SK-N-MC (cell line): ENCODE results near the gene TM2D3.
"Not testable (repeated sequence)": the region's sequence is repeated elsewhere in the genome, so short reads cannot be mapped to it uniquely, and the experiment has no call there.

Experiments
- DNase-seq: peaks from one replicate; pipeline ENCODE4 v3.0.0-alpha.2; 2011; ENCODE audit warnings: low read depth, low spot score
- H3K27ac ChIP-seq: fragments of 200-600 bp; sonication (generic); 2 replicates; pipeline ENCODE4 v1.5.1; 2016; ENCODE audit warnings: mixed run types
- H3K36me3 ChIP-seq: fragments of 200-600 bp; sonication (generic); 2 replicates; pipeline ENCODE4 v1.6.1; 2017; ENCODE audit warnings: antibody characterized with exemption, low read length, mixed read lengths; ENCODE audit not compliant: insufficient read depth
- H3K4me3 ChIP-seq: fragments of 200-600 bp; sonication (generic); 2 replicates; pipeline ENCODE4 v1.5.1; 2016
- H3K9ac ChIP-seq: fragments of 200-600 bp; sonication (generic); 2 replicates; pipeline ENCODE4 v1.8.0; 2017; ENCODE audit warnings: mixed run types, mixed read lengths; ENCODE audit not compliant: insufficient read length
- H3K9me3 ChIP-seq: fragments of 200-600 bp; sonication (generic); 2 replicates; pipeline ENCODE4 v1.6.1; 2017; ENCODE audit warnings: low read depth, mild to moderate bottlenecking, antibody characterized with exemption, low read length, moderate library complexity, mixed read lengths
- EZH2 ChIP-seq: fragments of 200-600 bp; sonication (generic); IDR thresholded peaks from one replicate; pipeline ENCODE4 v1.6.1; 2017; ENCODE audit warnings: antibody characterized with exemption
- FOXP2 ChIP-seq: optimal IDR thresholded peaks from 2 replicates; pipeline ENCODE3; 2011; ENCODE audit warnings: mild to moderate bottlenecking, moderate library complexity; ENCODE audit not compliant: insufficient read depth; ENCODE audit errors: extremely low read length, control extremely low read depth
- POLR2AphosphoS5 ChIP-seq: IDR thresholded peaks from 2 replicates; pipeline ENCODE4 v1.6.1; 2012; ENCODE audit warnings: mild to moderate bottlenecking, low read depth, low read length, borderline replicate concordance

TM2D3 gene

DNA sequence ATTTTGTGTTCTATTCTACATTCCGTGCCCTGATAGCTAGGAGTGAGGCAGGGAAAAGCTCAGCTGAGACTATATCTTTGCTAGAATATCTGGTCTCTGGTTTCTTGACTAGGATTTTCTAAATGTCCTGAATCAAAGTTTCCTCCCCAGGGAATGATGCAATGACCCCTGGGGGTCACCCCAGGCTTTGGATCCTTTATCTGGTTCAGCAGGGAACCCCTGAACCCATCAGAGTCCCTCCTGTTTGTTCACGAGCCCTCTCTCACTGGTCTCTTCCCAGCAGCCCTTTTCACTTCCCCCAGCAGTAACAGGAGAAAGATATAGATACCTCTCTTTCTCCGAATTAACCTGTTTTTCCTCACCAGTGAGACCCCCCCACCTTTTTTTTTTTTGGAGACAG, 14.3 kb downstream of the TM2D3 start:
- H3K36me3 ChIP-seq: peaks cover 23% of the 10 kb centered on the region
- TF ChIP-seq POLR2AphosphoS5 (no peak), FOXP2 (no peak), EZH2 (no peak)
- DNase-seq: no peak
- no peak overlapping the region for H3K4me3 ChIP-seq
- H3K9ac ChIP-seq: no peak overlapping the region
- H3K9me3 ChIP-seq: no peaks in the 10 kb centered on the region
- no peak overlapping the region for H3K27ac ChIP-seq

DNA sequence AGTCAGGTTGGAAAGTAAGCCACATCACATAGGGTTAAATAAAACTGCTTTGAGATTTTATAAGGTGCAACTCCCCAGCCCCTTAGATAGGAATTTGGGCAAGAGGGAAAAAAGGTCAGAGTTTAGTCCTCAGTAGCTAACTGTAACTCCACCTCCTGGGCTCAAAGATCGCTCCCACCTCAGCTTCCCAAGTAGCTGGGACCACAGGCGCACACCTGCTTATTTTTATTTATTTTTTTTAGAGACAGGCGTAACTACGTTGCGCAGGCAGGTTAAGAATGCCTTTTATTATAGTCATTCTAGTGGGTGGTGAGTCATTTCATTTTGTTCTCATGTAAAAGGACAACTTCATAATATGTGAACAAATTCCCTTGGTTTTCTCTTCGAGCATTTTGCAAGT, 14.7 kb downstream of the TM2D3 start:
- no peak overlapping the region for H3K9ac ChIP-seq

DNA sequence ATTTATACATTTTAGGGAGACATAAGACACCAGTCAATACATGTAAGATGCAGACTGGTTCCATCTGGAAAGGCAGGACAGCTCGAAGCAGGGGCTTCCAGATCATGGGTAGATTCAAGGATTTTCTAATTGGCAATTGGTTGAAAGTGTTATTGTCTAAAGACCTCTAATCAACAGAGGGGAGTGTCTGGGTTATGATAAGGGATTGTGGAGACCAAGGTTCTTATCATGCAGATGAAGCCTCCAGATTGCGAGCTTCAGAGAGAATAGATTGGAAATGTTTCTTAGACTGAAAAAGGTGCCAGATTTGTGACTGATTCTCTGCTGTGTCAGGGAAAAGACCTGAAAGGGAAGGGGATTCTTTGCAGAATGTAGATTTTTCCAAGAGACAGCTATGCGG, 15.1 kb downstream of the TM2D3 start:
- TF ChIP-seq FOXP2 (no peak), POLR2AphosphoS5 (no peak), EZH2 (no peak)
- H3K27ac ChIP-seq: no peak overlapping the region
- peaks cover 14% of the 10 kb centered on the region for H3K36me3 ChIP-seq

More for the DNA sequence above, 14.7 kb downstream of the TM2D3 start:
- TF ChIP-seq POLR2AphosphoS5 (no peak), EZH2 (no peak), FOXP2 (no peak)
- Histone ChIP-seq H3K27ac (no peak overlapping the region), H3K4me3 (no peak overlapping the region), H3K9me3 (no peaks in the 10 kb centered on the region), H3K36me3 (peaks cover 18% of the 10 kb centered on the region)
- DNase-seq: no peak

GRCh38 chr15:101635944-101636727, 16.0 kb downstream of the TM2D3 start:
- Histone ChIP-seq H3K9ac (no peak overlapping the region), H3K9me3 (no peaks in the 10 kb centered on the region), H3K36me3 (peaks cover 14% of the 10 kb centered on the region), H3K27ac (no peak overlapping the region), H3K4me3 (no peak overlapping the region)
- TF ChIP-seq EZH2 (no peak), POLR2AphosphoS5 (no peak), FOXP2 (no peak)
- no peak for DNase-seq

More for the DNA sequence above, 15.1 kb downstream of the TM2D3 start:
- DNase-seq: no peak
- no peaks in the 10 kb centered on the region for H3K9me3 ChIP-seq
- no peak overlapping the region for H3K4me3 ChIP-seq
- no peak overlapping the region for H3K9ac ChIP-seq

- TF ChIP-seq EZH2 (no peak), FOXP2 (no peak), POLR2AphosphoS5 (no peak)
- H3K9ac ChIP-seq: no peak overlapping the region
Observed at GRCh38 chr15:101633356-101633755, 18.8 kb downstream of the TM2D3 start.

DNA sequence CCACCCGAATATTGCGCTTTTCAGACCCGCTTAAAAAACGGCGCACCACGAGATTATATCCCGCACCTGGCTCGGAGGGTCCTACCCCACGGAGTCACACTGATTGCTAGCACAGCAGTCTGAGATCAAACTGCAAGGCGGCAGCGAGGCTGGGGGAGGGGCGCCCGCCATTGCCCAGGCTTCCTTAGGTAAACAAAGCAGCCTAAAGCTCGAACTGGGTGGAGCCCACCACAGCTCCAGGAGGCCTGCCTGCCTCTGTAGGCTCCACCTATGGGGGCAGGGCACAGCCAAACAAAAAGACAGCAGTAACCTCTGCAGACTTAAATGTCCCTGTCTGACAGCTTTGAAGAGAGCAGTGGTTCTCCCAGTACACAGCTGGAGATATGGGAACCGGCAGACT, 25.5 kb downstream of the TM2D3 start:
- H3K36me3 ChIP-seq, H3K27ac ChIP-seq, H3K9me3 ChIP-seq, DNase-seq, H3K9ac ChIP-seq, H3K4me3 ChIP-seq: not testable (repeated sequence)

More at GRCh38 chr15:101633356-101633755, 18.8 kb downstream of the TM2D3 start:
- no peak for DNase-seq
- Histone ChIP-seq H3K9me3 (no peaks in the 10 kb centered on the region), H3K36me3 (no peaks in the 10 kb centered on the region), H3K4me3 (no peak overlapping the region), H3K27ac (no peak overlapping the region)

DNA sequence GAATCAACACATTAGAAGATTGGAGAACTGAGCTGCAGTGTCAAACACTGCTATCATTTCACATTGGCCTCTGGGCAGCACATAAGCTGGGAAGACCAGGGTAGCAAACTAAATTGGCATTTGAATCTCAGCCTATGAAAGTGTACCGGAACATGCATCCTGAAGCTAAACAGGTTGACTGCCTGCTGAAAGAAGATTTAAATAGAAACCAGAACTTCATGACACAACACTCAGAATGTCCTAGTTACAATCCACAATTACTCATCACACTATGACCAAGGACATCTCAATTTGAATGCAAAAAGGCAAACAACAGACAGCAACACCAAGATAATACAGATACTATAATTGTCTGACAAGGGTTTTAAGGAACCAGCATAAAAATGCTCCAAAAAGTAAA, 26.2 kb downstream of the TM2D3 start:
- TF ChIP-seq FOXP2 (no peak), POLR2AphosphoS5 (no peak), EZH2 (no peak)
- 0 out of 2 replicates have a peak, but pooled peaks cover 3% of the 10 kb centered on the region for H3K36me3 ChIP-seq
- no peak overlapping the region for H3K4me3 ChIP-seq
- no peak overlapping the region for H3K9ac ChIP-seq
- no peak for DNase-seq
- H3K9me3 ChIP-seq: no peaks in the 10 kb centered on the region
- no peak overlapping the region for H3K27ac ChIP-seq

GRCh38 chr15:101625184-101625583, 27.0 kb downstream of the TM2D3 start:
- 0 out of 2 replicates have a peak, but pooled peaks cover 3% of the 10 kb centered on the region for H3K36me3 ChIP-seq
- no peak overlapping the region for H3K9ac ChIP-seq
- no peaks in the 10 kb centered on the region for H3K9me3 ChIP-seq
- TF ChIP-seq EZH2 (no peak), POLR2AphosphoS5 (no peak), FOXP2 (no peak)
- DNase-seq: no peak
- H3K4me3 ChIP-seq: no peak overlapping the region
- H3K27ac ChIP-seq: no peak overlapping the region
